WTC11 (cell line): ENCODE data around the gene ZNF786. TPM values are rescaled to one million over a fixed set of nuclear protein-coding genes. Genes with fewer than 3 reads are reported as not detected.

ENCODE experiments used
- ATAC-seq: fragments of 200-7000 bp; cut with Tn5 transposase; 2 replicates; pipeline ENCODE4 v1.10.0; 2021; ENCODE audit warnings: mild to moderate bottlenecking, moderate library complexity
- CTCF ChIA-PET: fragments of 300-600 bp; sonication (Branson Sonifier 250); formaldehyde crosslinking; loops from one replicate; lab custom pipeline; 2021; ENCODE audit warnings: antibody characterized with exemption; lab: Charles Lee
- POLR2A ChIA-PET: fragments of 350-600 bp; sonication (Branson Sonifier 250); formaldehyde crosslinking; loops from one replicate; lab custom pipeline; 2021; ENCODE audit warnings: antibody characterized with exemption; lab: Charles Lee
- DNase-seq: peaks from one replicate; pipeline ENCODE4 v3.0.0; 2021; ENCODE audit warnings: low spot score
- H3K27ac Mint-ChIP-seq: 2 replicates; pipeline ENCODE4 v1.8.0; 2021; ENCODE audit warnings: mixed read lengths
- H3K27me3 Mint-ChIP-seq: 2 replicates; pipeline ENCODE4 v1.8.0; 2021; ENCODE audit warnings: low read depth, mild to moderate bottlenecking, moderate library complexity, mixed read lengths
- H3K36me3 Mint-ChIP-seq: 2 replicates; pipeline ENCODE4 v1.8.0; 2021; ENCODE audit warnings: mixed read lengths
- H3K4me1 Mint-ChIP-seq: 2 replicates; pipeline ENCODE4 v1.8.0; 2022; ENCODE audit warnings: mixed read lengths
- H3K4me3 Mint-ChIP-seq: 2 replicates; pipeline ENCODE4 v1.8.0; 2021; ENCODE audit warnings: mild to moderate bottlenecking, moderate library complexity, mixed read lengths
- H3K9me3 Mint-ChIP-seq: 2 replicates; pipeline ENCODE4 v1.8.0; 2021; ENCODE audit warnings: mixed read lengths
- CREM ChIP-seq: sonication (generic); formaldehyde crosslinking; IDR thresholded peaks from 2 replicates; pipeline ENCODE4 v1.8.1; 2022; ENCODE audit warnings: mild to moderate bottlenecking, missing genetic modification reagents, moderate library complexity
- ERG ChIP-seq: fragments of 250-450 bp; sonication (Bioruptor Pico); IDR thresholded peaks from 2 replicates; pipeline ENCODE4 v1.8.0; 2021; ENCODE audit warnings: mild to moderate bottlenecking
- FOXJ3 ChIP-seq: sonication (generic); formaldehyde crosslinking; IDR thresholded peaks from 2 replicates; pipeline ENCODE4 v1.9.0; 2021; ENCODE audit warnings: missing genetic modification reagents, mild to moderate bottlenecking, borderline replicate concordance
- NFE2L1 ChIP-seq: sonication (generic); formaldehyde crosslinking; IDR thresholded peaks from 2 replicates; pipeline ENCODE4 v1.8.1; 2023; ENCODE audit warnings: missing genetic modification reagents
- NFYB ChIP-seq: sonication (generic); formaldehyde crosslinking; conservative IDR thresholded peaks from 2 replicates; pipeline ENCODE4 v1.8.0; 2022; ENCODE audit warnings: low read depth, missing genetic modification reagents
- NR2C2 ChIP-seq: sonication (generic); formaldehyde crosslinking; IDR thresholded peaks from 2 replicates; pipeline ENCODE4 v1.8.0; 2022; ENCODE audit warnings: mild to moderate bottlenecking, missing genetic modification reagents
- OVOL2 ChIP-seq: fragments of 250-450 bp; sonication (Bioruptor Pico); IDR thresholded peaks from 2 replicates; pipeline ENCODE4 v1.9.0; 2021; ENCODE audit warnings: mild to moderate bottlenecking, borderline replicate concordance
- ZNF121 ChIP-seq: sonication (generic); formaldehyde crosslinking; IDR thresholded peaks from 2 replicates; pipeline ENCODE4 v1.8.0; 2023; ENCODE audit warnings: missing genetic modification reagents
- ZNF396 ChIP-seq: fragments of 250-450 bp; sonication (Bioruptor Pico); IDR thresholded peaks from 2 replicates; pipeline ENCODE4 v1.8.0; 2021; ENCODE audit warnings: mild to moderate bottlenecking, moderate library complexity, borderline replicate concordance
- ZSCAN18 ChIP-seq: fragments of 250-450 bp; sonication (Bioruptor Pico); IDR thresholded peaks from 2 replicates; pipeline ENCODE4 v2.1.2; 2022; ENCODE audit warnings: mild to moderate bottlenecking, moderate library complexity
- total RNA-seq: library from RNA; stranded (reverse); gene quantifications from 3 replicates; pipeline ENCODE4 v1.2.3, GENCODE V29; 2021
- TF ChIP-seq, protein P1 (sequence below): sonication (generic); formaldehyde crosslinking; IDR thresholded peaks from 2 replicates; pipeline ENCODE4 v1.8.1; 2023; ENCODE audit warnings: mild to moderate bottlenecking, missing genetic modification reagents, borderline replicate concordance
- TF ChIP-seq, protein P2 (sequence below): sonication (generic); formaldehyde crosslinking; IDR thresholded peaks from 2 replicates; pipeline ENCODE4 v1.8.1; 2023; ENCODE audit warnings: mild to moderate bottlenecking, moderate library complexity, missing genetic modification reagents
- TF ChIP-seq, protein P3 (sequence below): sonication (generic); formaldehyde crosslinking; IDR thresholded peaks from 2 replicates; pipeline ENCODE4 v1.8.1; 2022; ENCODE audit warnings: mild to moderate bottlenecking, moderate library complexity, missing genetic modification reagents
- TF ChIP-seq, protein P4 (sequence below): sonication (generic); formaldehyde crosslinking; IDR thresholded peaks from 2 replicates; pipeline ENCODE4 v1.8.0; 2022; ENCODE audit warnings: missing genetic modification reagents

The ZNF786 gene
- total RNA-seq, 1 experiment from 2014 or later = 11.4 TPM

- ChIA-PET CTCF (interaction anchor here (0.7 to 1.0 kb wide), 2 partner anchors 21 to 59 kb away, joined by 3 to 4 read pairs; no protein-coding TSS in a partner anchor), POLR2A (interaction anchor here (0.7 kb wide), 1 partner anchor 635 kb away, joined by 3 read pairs; no protein-coding TSS in a partner anchor)
- no peak overlapping the region for H3K4me3 Mint-ChIP-seq
- H3K36me3 Mint-ChIP-seq = peaks cover 43% of the 10 kb centered on the region
- H3K4me1 Mint-ChIP-seq = peaks cover 8% of the 10 kb centered on the region
- peaks cover 21% of the 10 kb centered on the region for H3K9me3 Mint-ChIP-seq
- TF ChIP-seq FOXJ3 (CRISPR knock-in tag) = no peak
- no peak for TF ChIP-seq NR2C2 (CRISPR knock-in tag)
- TF ChIP-seq ZNF396 (CRISPR knock-in tag) = no peak
- H3K27me3 Mint-ChIP-seq = no peaks in the 10 kb centered on the region; the same call in 1 of the 2 replicates
- no peak overlapping the region for H3K27ac Mint-ChIP-seq
- DNase-seq = no peak
- ATAC-seq = no peak
These were observed 3.1 kb downstream of the ZNF786 start for GRCh38 chr7:149087376-149087775.

DNA sequence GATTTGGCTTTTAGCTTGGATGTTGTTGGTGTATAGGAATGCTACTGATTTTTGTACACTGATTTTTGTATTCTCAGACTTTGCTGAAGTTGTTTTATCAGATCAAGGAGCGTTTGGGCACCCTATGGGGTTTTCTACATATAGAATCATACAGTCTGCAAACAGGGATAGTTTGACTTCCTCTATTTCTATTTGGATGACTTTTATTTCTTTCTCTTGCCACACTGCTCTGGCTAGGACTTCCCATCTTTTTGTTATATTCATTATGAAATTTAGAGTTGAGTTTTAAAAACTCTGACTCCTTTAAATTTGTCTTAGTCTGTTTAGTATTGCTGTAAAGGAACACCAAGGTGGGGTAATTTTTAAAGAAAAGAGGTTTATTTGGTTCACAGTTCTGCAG lies 4.7 kb downstream of the ZNF786 start:
- ChIA-PET POLR2A (no interaction called here), CTCF (no interaction called here)
- Mint-ChIP-seq H3K9me3 (peaks cover 21% of the 10 kb centered on the region), H3K36me3 (peaks cover 44% of the 10 kb centered on the region), H3K27me3 (no peaks in the 10 kb centered on the region; the same call in 1 of the 2 replicates), H3K4me3 (no peak overlapping the region), H3K27ac (no peak overlapping the region), H3K4me1 (peaks cover 12% of the 10 kb centered on the region)
- no peak for TF ChIP-seq ERG (CRISPR knock-in tag)
- TF ChIP-seq, protein P1, sequence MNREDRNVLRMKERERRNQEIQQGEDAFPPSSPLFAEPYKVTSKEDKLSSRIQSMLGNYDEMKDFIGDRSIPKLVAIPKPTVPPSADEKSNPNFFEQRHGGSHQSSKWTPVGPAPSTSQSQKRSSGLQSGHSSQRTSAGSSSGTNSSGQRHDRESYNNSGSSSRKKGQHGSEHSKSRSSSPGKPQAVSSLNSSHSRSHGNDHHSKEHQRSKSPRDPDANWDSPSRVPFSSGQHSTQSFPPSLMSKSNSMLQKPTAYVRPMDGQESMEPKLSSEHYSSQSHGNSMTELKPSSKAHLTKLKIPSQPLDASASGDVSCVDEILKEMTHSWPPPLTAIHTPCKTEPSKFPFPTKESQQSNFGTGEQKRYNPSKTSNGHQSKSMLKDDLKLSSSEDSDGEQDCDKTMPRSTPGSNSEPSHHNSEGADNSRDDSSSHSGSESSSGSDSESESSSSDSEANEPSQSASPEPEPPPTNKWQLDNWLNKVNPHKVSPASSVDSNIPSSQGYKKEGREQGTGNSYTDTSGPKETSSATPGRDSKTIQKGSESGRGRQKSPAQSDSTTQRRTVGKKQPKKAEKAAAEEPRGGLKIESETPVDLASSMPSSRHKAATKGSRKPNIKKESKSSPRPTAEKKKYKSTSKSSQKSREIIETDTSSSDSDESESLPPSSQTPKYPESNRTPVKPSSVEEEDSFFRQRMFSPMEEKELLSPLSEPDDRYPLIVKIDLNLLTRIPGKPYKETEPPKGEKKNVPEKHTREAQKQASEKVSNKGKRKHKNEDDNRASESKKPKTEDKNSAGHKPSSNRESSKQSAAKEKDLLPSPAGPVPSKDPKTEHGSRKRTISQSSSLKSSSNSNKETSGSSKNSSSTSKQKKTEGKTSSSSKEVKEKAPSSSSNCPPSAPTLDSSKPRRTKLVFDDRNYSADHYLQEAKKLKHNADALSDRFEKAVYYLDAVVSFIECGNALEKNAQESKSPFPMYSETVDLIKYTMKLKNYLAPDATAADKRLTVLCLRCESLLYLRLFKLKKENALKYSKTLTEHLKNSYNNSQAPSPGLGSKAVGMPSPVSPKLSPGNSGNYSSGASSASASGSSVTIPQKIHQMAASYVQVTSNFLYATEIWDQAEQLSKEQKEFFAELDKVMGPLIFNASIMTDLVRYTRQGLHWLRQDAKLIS (CRISPR knock-in tag) = no peak
- TF ChIP-seq CREM (CRISPR knock-in tag) = no peak
- TF ChIP-seq NFYB (CRISPR knock-in tag) = no peak
- TF ChIP-seq OVOL2 (CRISPR knock-in tag) = no peak
- TF ChIP-seq ZSCAN18 (CRISPR knock-in tag) = no peak
- TF ChIP-seq, protein P2, sequence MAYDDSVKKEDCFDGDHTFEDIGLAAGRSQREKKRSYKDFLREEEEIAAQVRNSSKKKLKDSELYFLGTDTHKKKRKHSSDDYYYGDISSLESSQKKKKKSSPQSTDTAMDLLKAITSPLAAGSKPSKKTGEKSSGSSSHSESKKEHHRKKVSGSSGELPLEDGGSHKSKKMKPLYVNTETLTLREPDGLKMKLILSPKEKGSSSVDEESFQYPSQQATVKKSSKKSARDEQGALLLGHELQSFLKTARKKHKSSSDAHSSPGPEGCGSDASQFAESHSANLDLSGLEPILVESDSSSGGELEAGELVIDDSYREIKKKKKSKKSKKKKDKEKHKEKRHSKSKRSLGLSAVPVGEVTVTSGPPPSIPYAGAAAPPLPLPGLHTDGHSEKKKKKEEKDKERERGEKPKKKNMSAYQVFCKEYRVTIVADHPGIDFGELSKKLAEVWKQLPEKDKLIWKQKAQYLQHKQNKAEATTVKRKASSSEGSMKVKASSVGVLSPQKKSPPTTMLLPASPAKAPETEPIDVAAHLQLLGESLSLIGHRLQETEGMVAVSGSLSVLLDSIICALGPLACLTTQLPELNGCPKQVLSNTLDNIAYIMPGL (CRISPR knock-in tag) = no peak
- TF ChIP-seq, protein P3, sequence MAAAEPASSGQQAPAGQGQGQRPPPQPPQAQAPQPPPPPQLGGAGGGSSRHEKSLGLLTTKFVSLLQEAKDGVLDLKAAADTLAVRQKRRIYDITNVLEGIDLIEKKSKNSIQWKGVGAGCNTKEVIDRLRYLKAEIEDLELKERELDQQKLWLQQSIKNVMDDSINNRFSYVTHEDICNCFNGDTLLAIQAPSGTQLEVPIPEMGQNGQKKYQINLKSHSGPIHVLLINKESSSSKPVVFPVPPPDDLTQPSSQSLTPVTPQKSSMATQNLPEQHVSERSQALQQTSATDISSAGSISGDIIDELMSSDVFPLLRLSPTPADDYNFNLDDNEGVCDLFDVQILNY (CRISPR knock-in tag) = no peak
- ATAC-seq (no peak), DNase-seq (no peak)

- no peak overlapping the region for H3K4me3 Mint-ChIP-seq
- ChIA-PET CTCF (no interaction called here), POLR2A (no interaction called here)
- no peak overlapping the region for H3K27ac Mint-ChIP-seq
- H3K27me3 Mint-ChIP-seq = no peaks in the 10 kb centered on the region; the same call in 1 of the 2 replicates
- ATAC-seq = no peak
- no peak for DNase-seq
- peaks cover 50% of the 10 kb centered on the region for H3K36me3 Mint-ChIP-seq
- H3K9me3 Mint-ChIP-seq = peaks cover 21% of the 10 kb centered on the region
- H3K4me1 Mint-ChIP-seq = peaks cover 7% of the 10 kb centered on the region
- no peak for TF ChIP-seq OVOL2 (CRISPR knock-in tag)
- TF ChIP-seq ZNF121 = no peak
- TF ChIP-seq NFE2L1 = no peak
- no peak for TF ChIP-seq ERG (CRISPR knock-in tag)
- TF ChIP-seq, protein P4, sequence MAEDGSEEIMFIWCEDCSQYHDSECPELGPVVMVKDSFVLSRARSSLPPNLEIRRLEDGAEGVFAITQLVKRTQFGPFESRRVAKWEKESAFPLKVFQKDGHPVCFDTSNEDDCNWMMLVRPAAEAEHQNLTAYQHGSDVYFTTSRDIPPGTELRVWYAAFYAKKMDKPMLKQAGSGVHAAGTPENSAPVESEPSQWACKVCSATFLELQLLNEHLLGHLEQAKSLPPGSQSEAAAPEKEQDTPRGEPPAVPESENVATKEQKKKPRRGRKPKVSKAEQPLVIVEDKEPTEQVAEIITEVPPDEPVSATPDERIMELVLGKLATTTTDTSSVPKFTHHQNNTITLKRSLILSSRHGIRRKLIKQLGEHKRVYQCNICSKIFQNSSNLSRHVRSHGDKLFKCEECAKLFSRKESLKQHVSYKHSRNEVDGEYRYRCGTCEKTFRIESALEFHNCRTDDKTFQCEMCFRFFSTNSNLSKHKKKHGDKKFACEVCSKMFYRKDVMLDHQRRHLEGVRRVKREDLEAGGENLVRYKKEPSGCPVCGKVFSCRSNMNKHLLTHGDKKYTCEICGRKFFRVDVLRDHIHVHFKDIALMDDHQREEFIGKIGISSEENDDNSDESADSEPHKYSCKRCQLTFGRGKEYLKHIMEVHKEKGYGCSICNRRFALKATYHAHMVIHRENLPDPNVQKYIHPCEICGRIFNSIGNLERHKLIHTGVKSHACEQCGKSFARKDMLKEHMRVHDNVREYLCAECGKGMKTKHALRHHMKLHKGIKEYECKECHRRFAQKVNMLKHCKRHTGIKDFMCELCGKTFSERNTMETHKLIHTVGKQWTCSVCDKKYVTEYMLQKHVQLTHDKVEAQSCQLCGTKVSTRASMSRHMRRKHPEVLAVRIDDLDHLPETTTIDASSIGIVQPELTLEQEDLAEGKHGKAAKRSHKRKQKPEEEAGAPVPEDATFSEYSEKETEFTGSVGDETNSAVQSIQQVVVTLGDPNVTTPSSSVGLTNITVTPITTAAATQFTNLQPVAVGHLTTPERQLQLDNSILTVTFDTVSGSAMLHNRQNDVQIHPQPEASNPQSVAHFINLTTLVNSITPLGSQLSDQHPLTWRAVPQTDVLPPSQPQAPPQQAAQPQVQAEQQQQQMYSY (CRISPR knock-in tag) = no peak
These were observed 6.1 kb downstream of the ZNF786 start for GRCh38 chr7:149084407-149084806.
